AG09319 (cell line): ENCODE measurements around the gene ERC2.

Experiments used
- DNase-seq: peaks from one replicate; pipeline ENCODE4 v3.0.0-alpha.2; 2010; ENCODE audit warnings: low read depth; ENCODE audit errors: extremely low read depth
- TF ChIP-seq, protein P1 (sequence below): IDR thresholded peaks from 2 replicates; pipeline ENCODE4 v1.5.1; 2011; ENCODE audit warnings: low read depth, mild to moderate bottlenecking, inconsistent platforms, low read length, moderate library complexity

Gene ERC2

DNA sequence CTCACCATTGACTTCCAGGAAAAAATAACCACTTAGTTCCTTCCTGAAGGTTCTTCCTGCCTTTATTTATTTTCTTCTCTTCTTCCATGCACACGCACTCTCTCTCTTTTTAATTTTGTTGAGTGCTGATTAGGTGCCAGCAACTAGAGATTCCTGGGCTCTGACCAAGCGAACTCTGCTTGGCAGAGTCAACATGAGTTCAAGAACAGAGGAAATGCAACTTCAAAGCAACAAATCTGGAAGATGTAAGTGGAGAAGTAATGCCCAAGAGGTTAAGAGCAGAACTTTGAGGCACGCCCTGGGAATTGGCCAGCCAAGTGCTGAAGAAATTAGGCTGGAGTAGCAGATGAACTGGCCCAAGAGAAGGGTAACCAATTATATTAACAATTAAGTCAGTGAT lies 8.5 kb downstream of the ERC2 start:
- TF ChIP-seq, protein P1, sequence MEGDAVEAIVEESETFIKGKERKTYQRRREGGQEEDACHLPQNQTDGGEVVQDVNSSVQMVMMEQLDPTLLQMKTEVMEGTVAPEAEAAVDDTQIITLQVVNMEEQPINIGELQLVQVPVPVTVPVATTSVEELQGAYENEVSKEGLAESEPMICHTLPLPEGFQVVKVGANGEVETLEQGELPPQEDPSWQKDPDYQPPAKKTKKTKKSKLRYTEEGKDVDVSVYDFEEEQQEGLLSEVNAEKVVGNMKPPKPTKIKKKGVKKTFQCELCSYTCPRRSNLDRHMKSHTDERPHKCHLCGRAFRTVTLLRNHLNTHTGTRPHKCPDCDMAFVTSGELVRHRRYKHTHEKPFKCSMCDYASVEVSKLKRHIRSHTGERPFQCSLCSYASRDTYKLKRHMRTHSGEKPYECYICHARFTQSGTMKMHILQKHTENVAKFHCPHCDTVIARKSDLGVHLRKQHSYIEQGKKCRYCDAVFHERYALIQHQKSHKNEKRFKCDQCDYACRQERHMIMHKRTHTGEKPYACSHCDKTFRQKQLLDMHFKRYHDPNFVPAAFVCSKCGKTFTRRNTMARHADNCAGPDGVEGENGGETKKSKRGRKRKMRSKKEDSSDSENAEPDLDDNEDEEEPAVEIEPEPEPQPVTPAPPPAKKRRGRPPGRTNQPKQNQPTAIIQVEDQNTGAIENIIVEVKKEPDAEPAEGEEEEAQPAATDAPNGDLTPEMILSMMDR = no peak
- no peak for DNase-seq

DNA sequence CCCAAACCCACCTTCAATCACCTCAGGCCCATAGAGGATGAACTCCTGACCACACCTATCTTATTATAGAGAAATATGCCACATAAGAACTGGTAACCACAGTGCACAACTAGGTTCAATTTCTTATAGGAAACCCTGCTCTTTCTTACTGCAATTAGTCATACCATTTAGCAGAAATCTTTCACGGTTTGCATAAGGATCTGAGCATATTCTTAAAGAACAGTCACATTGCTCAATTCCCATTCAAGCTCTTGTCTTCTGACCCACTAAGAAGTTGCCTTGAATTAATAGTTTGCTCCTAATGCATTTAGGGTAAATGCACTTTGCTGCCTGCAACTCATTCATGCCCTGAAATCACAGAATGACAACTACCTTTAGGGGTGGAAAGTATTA lies 9.2 kb downstream of the ERC2 start:
- DNase-seq = no peak
- TF ChIP-seq, protein P1 = no peak

DNA sequence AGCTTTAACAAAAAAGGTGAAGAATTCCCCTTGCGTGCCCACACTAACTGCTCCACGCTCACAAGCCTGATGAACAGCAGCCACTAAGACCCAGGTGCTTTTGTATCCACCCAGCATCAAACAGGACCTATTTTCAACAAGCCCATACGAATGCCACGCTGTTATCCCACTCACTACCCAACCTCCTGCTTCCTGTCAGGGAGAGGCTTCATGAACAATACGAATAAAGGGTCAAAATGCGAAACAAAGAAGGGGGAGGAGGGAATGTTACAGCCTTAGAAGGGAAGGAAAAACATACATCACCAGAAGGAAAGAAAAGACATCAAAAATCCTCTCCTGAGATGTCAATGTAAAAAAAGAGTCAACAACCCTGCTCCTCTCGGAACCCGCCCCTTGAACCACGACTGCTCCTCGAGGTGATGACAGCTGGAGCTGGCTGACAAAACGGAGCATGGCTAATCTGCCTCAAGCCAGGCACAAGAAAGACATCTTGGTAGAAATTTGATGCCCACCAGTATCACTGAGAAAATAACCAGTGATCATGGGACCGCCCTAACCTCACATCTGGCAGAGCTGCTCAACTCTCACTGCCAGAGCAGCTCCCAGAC lies 9.7 kb downstream of the ERC2 start:
- TF ChIP-seq, protein P1 = no peak
- DNase-seq = no peak

DNA sequence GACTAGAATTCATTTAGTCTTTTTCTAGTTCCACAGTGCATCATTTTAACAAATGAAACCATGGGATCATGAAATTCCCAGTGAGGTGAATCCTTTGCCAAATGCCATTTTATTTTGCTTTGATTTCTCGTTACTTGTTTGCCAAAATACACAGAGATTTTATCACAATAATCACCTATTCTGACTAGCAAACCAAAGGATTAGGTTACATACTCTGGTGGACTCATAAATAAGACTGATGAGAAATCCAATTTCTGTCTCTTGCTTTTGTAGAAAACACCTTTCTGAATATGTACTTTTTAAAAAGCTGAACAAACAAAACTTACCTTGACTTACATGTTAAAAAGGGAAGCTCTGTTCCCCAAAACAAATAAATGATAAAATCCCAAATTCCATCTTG lies 12.2 kb downstream of the ERC2 start:
- DNase-seq = no peak
- TF ChIP-seq, protein P1 = no peak

DNA sequence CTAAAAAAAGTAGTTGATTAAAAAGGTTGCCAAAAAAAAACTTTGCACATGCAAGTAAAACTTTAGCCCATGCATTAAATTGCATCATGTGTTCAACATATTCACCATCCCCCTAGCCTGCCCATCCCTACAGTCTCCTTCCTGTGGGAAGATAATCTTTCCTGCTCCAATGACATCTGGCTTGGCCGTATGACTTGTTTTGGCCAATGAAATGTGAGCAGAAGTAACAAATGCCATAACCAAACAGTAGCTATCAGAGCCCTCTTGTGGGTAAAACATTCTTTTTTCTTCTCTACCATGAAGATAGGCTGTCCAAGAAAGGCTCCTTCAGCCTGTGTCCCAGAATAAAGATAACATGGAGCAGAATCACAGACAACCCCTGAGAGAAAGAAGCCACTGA lies 15.3 kb downstream of the ERC2 start:
- no peak for DNase-seq

DNA sequence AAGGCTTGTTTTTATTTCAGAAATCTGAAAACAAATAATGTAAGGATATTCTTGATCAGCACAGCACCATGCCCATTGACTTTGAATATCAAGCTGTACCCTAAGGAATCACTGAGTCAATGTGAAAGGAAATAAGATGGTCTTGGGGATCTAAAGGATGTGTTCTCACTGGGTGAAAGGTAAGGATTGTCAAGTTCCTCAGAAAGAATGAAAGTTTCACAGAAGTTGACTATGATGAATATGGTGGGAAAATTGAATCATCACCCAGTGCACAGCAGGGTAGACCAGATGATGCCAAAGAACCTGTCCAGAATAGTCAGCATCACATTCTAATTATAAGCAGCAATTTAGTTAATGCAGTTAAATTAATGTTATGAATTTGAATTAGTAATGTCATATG lies 16.2 kb downstream of the ERC2 start:
- TF ChIP-seq, protein P1 = no peak
- DNase-seq = no peak

More for the DNA sequence above, 15.3 kb downstream of the ERC2 start:
- TF ChIP-seq, protein P1 = no peak

DNA sequence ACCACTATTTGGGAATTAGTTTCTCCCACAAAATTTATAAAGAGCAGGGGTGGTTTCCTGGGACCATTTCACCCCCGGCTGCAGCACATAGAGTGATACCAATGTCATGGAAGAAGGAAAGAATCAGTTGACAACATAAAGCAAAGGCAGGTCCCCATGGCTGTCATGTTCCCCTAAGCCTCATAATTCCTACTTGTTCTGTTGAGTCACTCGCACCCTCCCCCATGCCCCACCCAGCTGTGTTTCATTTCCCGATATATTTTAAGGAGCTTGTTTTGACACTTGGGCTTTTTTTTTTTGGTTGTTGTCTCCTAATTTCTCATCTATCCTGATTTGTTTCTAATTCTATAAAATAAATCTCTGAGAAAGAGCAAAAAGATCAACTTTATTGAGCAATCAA lies 24.9 kb downstream of the ERC2 start:
- TF ChIP-seq, protein P1 = no peak
- no peak for DNase-seq
